HEK293 (cell line): ENCODE results near the gene MAP3K9.

Experiments
- ZNF121 ChIP-seq: fragments of 450-650 bp; formaldehyde crosslinking; IDR thresholded peaks from 2 replicates; pipeline ENCODE4 v1.5.1; 2016; ENCODE audit warnings: missing biosample characterization, missing genetic modification characterization
- ZNF132 ChIP-seq: fragments of 450-650 bp; formaldehyde crosslinking; IDR thresholded peaks from 2 replicates; pipeline ENCODE4 v1.5.1; 2017; ENCODE audit warnings: missing biosample characterization, missing genetic modification characterization, borderline replicate concordance
- ZNF155 ChIP-seq: fragments of 450-650 bp; formaldehyde crosslinking; IDR thresholded peaks from 2 replicates; pipeline ENCODE4 v1.5.1; 2016; ENCODE audit warnings: missing biosample characterization, missing genetic modification characterization
- TF ChIP-seq, protein P1 (sequence below): fragments of 450-650 bp; formaldehyde crosslinking; IDR thresholded peaks from 2 replicates; pipeline ENCODE4 v1.5.1; 2016; ENCODE audit warnings: missing biosample characterization, missing genetic modification characterization
- TF ChIP-seq, protein P2 (sequence below): fragments of 450-650 bp; formaldehyde crosslinking; IDR thresholded peaks from 2 replicates; pipeline ENCODE4 v1.5.1; 2016; ENCODE audit warnings: missing biosample characterization, missing genetic modification characterization

DNA sequence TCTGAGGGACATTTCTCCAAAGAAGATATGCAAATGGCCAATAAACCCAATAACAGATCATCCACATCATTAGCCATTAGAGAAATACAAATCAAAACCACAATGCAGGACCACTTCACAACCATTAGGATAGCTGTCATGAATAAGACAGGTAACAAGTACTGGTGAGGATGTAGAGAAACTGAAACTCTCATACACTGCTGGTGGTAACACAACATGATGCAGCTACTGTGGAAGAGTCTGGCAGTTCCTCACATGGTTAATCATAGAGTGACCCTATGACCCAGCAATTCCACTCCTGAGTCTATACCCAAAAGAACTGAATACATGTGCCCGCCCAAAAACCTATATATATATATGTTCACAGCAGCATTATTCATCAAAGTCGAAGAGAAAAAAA lies 128.6 kb downstream of the MAP3K9 start:
- TF ChIP-seq ZNF155 (no peak), ZNF132 (no peak), ZNF121 (tag by site-specific recombination) (no peak)
- TF ChIP-seq, protein P1, sequence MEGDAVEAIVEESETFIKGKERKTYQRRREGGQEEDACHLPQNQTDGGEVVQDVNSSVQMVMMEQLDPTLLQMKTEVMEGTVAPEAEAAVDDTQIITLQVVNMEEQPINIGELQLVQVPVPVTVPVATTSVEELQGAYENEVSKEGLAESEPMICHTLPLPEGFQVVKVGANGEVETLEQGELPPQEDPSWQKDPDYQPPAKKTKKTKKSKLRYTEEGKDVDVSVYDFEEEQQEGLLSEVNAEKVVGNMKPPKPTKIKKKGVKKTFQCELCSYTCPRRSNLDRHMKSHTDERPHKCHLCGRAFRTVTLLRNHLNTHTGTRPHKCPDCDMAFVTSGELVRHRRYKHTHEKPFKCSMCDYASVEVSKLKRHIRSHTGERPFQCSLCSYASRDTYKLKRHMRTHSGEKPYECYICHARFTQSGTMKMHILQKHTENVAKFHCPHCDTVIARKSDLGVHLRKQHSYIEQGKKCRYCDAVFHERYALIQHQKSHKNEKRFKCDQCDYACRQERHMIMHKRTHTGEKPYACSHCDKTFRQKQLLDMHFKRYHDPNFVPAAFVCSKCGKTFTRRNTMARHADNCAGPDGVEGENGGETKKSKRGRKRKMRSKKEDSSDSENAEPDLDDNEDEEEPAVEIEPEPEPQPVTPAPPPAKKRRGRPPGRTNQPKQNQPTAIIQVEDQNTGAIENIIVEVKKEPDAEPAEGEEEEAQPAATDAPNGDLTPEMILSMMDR (tag by site-specific recombination), result no peak
- TF ChIP-seq, protein P2, sequence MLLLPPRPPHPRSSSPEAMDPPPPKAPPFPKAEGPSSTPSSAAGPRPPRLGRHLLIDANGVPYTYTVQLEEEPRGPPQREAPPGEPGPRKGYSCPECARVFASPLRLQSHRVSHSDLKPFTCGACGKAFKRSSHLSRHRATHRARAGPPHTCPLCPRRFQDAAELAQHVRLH (tag by site-specific recombination), result no peak
